Activated CD4-positive, CD25-positive, alpha-beta regulatory T cell treated with anti-CD3 and anti-CD28 coated beads, Interleukin-2, amount 50 U/mL, for 72 hours (primary cell): ENCODE measurements around the gene CRELD2.

ENCODE experiments used
- DNase-seq: peaks from one replicate; pipeline ENCODE4 v3.0.0; 2021

CRELD2 gene

DNA sequence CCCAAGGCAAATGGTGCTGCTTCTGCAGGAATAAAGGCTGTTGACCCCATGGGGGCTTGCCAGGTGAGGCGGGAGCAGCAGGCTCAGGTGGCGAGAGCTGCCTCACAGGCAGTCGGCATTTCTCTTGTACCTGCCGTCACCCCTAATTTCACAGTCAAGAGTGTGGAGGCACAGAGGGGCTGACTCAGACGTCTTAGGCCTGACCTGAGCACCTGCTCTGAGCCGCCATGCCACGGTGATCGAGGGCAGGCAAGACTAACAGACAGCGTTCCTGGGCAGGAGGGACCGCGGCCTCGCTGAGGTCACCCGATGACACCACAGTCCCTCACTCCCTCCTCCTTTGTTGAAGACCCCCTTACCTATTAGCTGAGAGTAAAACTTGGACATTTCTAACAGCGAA lies 5.4 kb upstream of the CRELD2 start:
- no peak for DNase-seq

- DNase-seq, result no peak
These were observed 5.0 kb upstream of the CRELD2 start for GRCh38 chr22:49913446-49913845.

- DNase-seq, result no peak
These were observed 4.2 kb upstream of the CRELD2 start for GRCh38 chr22:49914256-49914655.

- no peak for DNase-seq
These were observed 2.8 kb upstream of the CRELD2 start for GRCh38 chr22:49915610-49916009.

- DNase-seq, result no peak
These were observed 1.6 kb upstream of the CRELD2 start for GRCh38 chr22:49916831-49917230.

DNA sequence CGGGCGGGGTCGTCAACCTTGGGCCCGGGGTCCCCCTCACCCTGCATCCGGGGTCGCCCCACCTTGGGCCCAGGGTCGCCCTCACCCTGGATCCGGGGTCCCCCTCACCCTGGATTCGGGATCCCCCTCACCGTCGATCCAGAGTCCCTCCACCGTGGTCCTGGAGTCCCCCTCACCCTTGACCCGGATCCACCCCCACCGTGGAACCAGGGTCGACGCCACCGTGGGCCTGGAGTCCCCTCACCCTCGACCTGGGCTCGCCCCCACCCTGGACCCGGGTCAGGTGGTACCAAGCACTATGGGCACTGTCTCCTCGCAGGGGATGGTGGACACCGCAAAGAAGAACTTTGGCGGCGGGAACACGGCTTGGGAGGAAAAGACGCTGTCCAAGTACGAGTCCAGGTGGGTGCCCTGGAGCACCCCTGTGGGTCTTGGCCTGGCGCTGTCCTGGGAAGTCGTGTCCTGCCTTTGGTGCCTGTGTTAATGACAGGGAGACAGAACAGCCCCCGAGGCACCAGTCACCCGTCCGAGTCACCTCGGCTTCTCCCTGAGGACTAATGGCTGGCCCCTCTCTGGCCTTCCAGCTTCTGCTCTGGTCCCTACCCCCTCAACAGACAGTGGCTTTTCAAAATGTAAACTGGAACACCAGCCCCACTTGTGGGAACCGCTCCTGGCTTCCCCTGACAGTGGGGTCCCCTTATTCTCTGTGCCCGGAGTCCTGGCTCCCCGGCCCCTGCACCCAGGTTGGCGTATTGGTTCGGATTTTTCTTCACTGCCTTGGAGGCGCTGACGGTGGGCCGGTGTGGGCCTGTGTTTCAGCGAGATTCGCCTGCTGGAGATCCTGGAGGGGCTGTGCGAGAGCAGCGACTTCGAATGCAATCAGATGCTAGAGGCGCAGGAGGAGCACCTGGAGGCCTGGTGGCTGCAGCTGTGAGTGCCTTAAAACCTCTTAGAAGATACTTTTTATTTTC lies 762 bp downstream of the CRELD2 start:
- DNase-seq, result no peak

GRCh38 chr22:49920859-49921258 lies 2.4 kb downstream of the CRELD2 start:
- DNase-seq, result no peak

DNA sequence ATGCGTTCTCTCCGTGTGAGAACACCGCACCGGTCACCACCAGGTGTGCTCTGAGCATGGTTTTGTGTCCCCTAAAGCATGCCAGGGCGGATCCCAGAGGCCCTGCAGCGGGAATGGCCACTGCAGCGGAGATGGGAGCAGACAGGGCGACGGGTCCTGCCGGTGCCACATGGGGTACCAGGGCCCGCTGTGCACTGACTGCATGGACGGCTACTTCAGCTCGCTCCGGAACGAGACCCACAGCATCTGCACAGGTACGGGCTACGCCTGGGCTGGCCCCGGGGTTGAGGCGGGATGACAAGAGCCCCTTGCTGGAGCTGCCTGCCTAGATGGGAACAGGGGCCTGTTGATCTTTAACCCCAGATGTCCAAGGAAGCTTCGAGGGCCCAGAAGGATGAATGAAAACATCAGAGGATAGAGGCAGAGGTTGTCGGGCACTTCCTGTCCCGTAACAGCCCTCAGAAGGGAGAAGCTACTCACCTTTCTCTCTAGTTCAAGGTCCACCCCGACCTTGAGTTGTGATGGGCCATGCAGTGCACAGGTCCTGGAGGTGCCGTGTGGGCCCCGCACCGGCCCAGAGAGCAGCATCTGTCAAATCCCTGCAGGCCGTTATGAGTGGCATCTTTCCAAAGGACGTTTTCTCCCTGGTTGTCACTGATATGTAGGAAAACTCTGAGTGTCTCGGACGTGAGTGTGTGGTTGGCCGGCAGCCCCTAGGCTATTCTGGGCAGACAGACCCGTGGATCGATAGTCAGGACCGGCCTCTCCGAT lies 3.3 kb downstream of the CRELD2 start:
- DNase-seq, result no peak

GRCh38 chr22:49922484-49922883 lies 4.0 kb downstream of the CRELD2 start:
- no peak for DNase-seq

GRCh38 chr22:49922926-49923325 lies 4.5 kb downstream of the CRELD2 start:
- no peak for DNase-seq

- DNase-seq, result no peak
These were observed 5.0 kb downstream of the CRELD2 start for GRCh38 chr22:49923445-49923844.

- DNase-seq, result no peak
These were observed 5.8 kb downstream of the CRELD2 start for GRCh38 chr22:49924113-49924833.

GRCh38 chr22:49925525-49926128 lies 7.2 kb downstream of the CRELD2 start:
- DNase-seq, result peak; percentile 63

DNA sequence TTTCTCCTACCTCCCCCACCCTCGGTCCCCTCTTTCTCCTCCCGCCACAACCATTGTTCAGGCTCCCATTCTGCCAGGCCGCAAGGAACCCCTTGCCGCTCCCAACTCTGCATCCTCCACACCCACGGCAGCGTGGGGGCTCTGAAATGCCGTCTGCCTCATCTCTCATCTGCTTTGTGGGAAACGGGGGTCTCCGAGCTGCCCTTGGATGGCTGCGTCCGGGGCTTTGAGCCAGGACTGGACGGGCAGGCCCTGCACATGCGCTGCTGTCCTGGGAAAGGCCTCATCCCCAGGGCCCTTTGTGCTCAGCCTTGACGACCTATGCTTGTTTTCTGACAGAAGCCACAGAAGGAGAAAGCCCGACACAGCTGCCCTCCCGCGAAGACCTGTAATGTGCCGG lies 8.5 kb downstream of the CRELD2 start:
- no peak for DNase-seq

- no peak for DNase-seq
These were observed 9.2 kb downstream of the CRELD2 start for GRCh38 chr22:49927483-49928184.

GRCh38 chr22:49928185-49928495 lies 9.7 kb downstream of the CRELD2 start:
- no peak for DNase-seq

DNA sequence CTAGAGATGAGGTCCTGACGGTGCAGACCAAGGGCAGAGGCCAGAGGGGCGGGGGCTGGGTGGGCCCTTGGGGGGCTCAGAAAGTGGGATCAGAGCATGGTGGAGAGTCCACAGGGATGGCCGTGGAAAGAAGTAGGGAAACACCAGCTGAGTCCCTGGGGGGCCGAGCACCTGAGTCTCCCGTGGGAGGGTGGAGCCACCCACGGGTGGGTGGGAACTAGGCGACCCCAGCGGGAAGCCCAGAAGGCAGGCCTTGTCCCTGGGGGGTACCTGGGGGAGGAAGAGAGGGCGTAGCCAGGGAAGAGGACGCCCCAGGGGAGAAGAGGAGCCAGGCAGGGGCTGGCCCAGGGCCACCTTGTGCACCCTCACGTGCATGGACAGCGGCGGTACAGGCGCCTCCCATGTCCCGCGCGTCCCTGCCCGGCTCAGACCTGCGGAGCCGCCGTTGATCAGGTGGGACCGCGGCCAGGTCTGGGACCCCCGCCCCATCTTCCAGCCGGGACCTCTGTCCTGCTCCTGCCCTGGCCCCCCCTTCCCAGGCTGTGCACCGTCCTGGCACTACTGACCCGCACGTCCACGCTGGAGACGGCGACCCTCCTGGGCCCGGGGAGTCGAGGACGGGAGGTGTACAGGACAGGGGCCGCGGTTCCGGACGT lies 10.2 kb downstream of the CRELD2 start:
- DNase-seq, result no peak

GRCh38 chr22:49929211-49929979 lies 11.0 kb downstream of the CRELD2 start:
- DNase-seq, result peak; percentile 91

DNA sequence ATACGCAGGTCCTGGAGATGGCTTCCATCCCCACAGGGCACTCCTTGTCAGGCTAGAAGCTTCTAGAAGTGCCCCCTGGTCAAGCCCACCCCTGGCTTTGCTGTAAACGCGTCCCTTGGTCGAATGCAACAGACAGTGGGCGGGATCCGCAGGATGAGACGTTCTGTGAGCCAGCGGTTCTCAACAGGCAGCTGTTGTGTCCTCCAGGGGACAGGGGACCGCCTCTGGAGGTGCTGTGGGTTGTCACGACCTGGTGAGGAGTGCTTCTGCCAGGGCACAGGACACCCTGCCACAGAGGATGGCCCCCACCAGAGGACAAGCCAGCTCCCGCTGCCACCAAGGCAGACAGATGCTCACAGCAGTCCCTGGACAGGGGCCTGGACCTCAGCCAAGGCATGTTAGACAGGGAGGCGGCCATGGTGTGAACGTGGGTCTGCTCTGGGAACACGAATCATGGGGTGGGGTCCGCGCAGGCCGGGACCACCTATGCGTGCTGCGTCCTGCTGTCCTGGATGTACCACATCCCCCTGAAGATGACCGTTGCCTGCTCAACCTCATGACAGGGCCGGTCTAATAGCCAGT lies 11.7 kb downstream of the CRELD2 start:
- no peak for DNase-seq

DNA sequence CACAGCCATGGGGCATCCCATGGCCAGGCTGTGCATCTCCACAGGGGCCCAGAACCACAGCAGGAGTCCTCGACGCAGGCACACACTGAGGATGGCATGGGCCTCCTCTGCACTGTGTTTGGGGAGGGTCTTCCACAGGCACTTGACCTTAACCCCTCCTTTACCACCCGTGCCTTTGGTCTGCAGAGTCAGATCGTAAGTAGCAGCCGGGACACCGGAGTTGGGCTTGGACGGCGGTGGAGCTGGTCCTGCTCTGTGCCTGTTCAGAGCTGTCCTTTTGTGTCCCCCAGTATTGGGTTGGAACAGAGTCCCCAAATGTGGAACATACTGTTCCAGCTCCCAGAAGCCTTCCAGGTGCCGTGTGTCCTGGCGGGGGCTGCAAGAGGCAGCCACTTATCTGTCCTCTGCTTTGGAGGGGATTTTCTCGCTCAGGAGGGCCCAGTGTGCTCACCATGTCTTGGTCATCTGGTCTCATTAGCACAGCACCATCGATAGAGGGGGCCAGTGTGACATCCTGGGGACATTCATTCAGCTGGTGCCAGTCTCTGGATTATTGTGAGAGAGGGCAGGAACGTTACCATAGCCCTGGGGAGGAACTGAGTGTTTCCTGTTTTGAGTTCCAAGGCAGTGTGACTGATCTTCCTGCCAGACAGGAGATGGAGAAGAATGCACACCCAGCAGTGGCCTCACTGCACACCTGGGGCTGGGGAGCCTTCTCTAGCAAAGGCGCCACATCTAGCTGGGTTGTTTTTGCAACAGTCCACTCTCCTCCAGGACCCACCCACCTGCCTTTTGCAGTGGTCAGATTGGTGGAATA lies 12.4 kb downstream of the CRELD2 start:
- DNase-seq, result no peak
